Smooth muscle cell (in vitro differentiated cells): ENCODE results near the gene SFTPB. TPM values are rescaled to one million over a fixed set of nuclear protein-coding genes. Genes with fewer than 3 reads are reported as not detected.
"Not testable (repeated sequence)": the region's sequence is repeated elsewhere in the genome, so short reads cannot be mapped to it uniquely, and the experiment has no call there.

ENCODE experiments used
- DNase-seq: peaks from one replicate; lab custom pipeline; 2025; ENCODE audit not compliant: unreplicated experiment; lab: John Stamatoyannopoulos, UW
- H2AFZ ChIP-seq: fragments of 200-600 bp; sonication (generic); 2 replicates; pipeline ENCODE4 v1.6.0; 2016; ENCODE audit warnings: antibody characterized with exemption, low read depth, mild to moderate bottlenecking
- H3F3A ChIP-seq: fragments of 200-600 bp; sonication (generic); 2 replicates; pipeline ENCODE4 v1.6.0; 2017; ENCODE audit warnings: antibody characterized with exemption, low read depth
- H3K27ac ChIP-seq: fragments of 200-600 bp; sonication (generic); 2 replicates; pipeline ENCODE4 v1.5.1; 2016; ENCODE audit warnings: low read depth, mild to moderate bottlenecking
- H3K27me3 ChIP-seq: fragments of 200-600 bp; sonication (generic); 2 replicates; pipeline ENCODE4 v1.6.1; 2016; ENCODE audit warnings: low read depth, mild to moderate bottlenecking
- H3K36me3 ChIP-seq: fragments of 200-600 bp; sonication (generic); 2 replicates; pipeline ENCODE4 v1.5.1; 2016; ENCODE audit warnings: low read depth
- H3K4me1 ChIP-seq: fragments of 200-600 bp; sonication (generic); 2 replicates; pipeline ENCODE4 v1.5.1; 2016; ENCODE audit warnings: low read depth
- H3K4me2 ChIP-seq: fragments of 200-600 bp; sonication (generic); 2 replicates; pipeline ENCODE4 v1.6.0; 2016; ENCODE audit warnings: mild to moderate bottlenecking
- H3K4me3 ChIP-seq: fragments of 200-600 bp; sonication (generic); 2 replicates; pipeline ENCODE4 v1.5.1; 2016; ENCODE audit warnings: mild to moderate bottlenecking
- H3K79me2 ChIP-seq: fragments of 200-600 bp; sonication (generic); 2 replicates; pipeline ENCODE4 v1.6.0; 2016; ENCODE audit warnings: low read depth, mild to moderate bottlenecking
- H3K9ac ChIP-seq: fragments of 200-600 bp; sonication (generic); 2 replicates; pipeline ENCODE4 v1.6.0; 2016; ENCODE audit warnings: low read depth
- H3K9me3 ChIP-seq: fragments of 200-600 bp; sonication (generic); replicated peaks from 2 replicates; pipeline ENCODE4 v1.5.1; 2016; ENCODE audit warnings: low read depth
- H4K20me1 ChIP-seq: fragments of 200-600 bp; sonication (generic); 2 replicates; pipeline ENCODE4 v1.6.0; 2016; ENCODE audit warnings: low read depth
- CTCF ChIP-seq: fragments of 200-600 bp; sonication (generic); IDR thresholded peaks from 2 replicates; pipeline ENCODE4 v1.5.1; 2017; ENCODE audit warnings: borderline replicate concordance, mild to moderate bottlenecking, antibody characterized with exemption; ENCODE audit not compliant: insufficient read depth, poor library complexity, severe bottlenecking
- WGBS: methylation state at CpG from one replicate; pipeline ENCODE4 v1.1.7; 2016; ENCODE audit warnings: low lambda C conversion rate; 5-methylcytosine and 5-hydroxymethylcytosine counted together
- polyA plus RNA-seq: library from polyadenylated mRNA; unstranded; fragments of >200 nt; fragmentation: Nextera tagmentation; extraction: Ambion mirVana; gene quantifications from 2 replicates; pipeline ENCODE4 v1.2.1, GENCODE V29; 2016
- total RNA-seq: library from RNA; depleted of rRNA; stranded (reverse); fragments of >200 nt; gene quantifications from 2 replicates; pipeline ENCODE4 v1.2.3, GENCODE V29; 2014

Gene SFTPB
- total and polyA plus RNA-seq, 2 experiments from 2014 or later, result not detected

- no peak for TF ChIP-seq CTCF
- Histone ChIP-seq H3F3A (peaks cover 3% of the 10 kb centered on the region), H3K36me3 (no peaks in the 10 kb centered on the region)
Observed at GRCh38 chr2:85660725-85661124, 7.3 kb downstream of the SFTPB start.

DNA sequence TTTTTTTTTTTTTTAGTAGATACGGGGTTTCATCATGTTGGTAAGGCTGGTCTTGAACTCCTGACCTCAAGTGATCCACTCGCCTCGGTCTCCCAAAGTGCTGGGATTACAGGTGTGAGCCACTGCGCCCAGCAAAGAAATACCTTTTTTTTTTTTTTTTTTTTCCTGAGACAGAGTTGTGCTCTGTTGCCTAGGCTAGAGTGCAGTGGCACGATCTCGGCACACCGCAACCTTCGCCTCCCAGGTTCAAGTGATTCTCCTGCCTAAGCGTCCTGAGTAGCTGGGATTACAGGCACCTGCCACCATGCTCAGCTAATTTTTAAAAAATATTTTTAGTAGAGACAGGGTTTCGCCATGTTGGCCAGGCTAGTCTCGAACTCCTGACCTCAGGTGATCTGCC, 7.7 kb downstream of the SFTPB start:
- H3K27me3 ChIP-seq, H3K9ac ChIP-seq, H3K4me1 ChIP-seq, H3K79me2 ChIP-seq, H2AFZ ChIP-seq, H3K9me3 ChIP-seq, H3K27ac ChIP-seq, H3K4me3 ChIP-seq, H4K20me1 ChIP-seq, DNase-seq, H3K36me3 ChIP-seq, H3K4me2 ChIP-seq, H3F3A ChIP-seq: not testable (repeated sequence)
- WGBS, result 97% methylated on average over 11 of the region's 11 CpGs

More at GRCh38 chr2:85660725-85661124, 7.3 kb downstream of the SFTPB start:
- no peak overlapping the region for H2AFZ ChIP-seq
- no peaks in the 10 kb centered on the region for H3K9me3 ChIP-seq
- H3K27me3 ChIP-seq, result no peaks in the 10 kb centered on the region
- H3K79me2 ChIP-seq, result no peaks in the 10 kb centered on the region
- 94% methylated on average over 7 of the region's 7 CpGs for WGBS
- no peak overlapping the region for H3K27ac ChIP-seq
- H3K4me1 ChIP-seq, result no peaks in the 10 kb centered on the region
- H3K4me3 ChIP-seq, result no peak overlapping the region
- H3K4me2 ChIP-seq, result no peak overlapping the region
- DNase-seq, result no peak
- H3K9ac ChIP-seq, result no peak overlapping the region
- H4K20me1 ChIP-seq, result no peaks in the 10 kb centered on the region

DNA sequence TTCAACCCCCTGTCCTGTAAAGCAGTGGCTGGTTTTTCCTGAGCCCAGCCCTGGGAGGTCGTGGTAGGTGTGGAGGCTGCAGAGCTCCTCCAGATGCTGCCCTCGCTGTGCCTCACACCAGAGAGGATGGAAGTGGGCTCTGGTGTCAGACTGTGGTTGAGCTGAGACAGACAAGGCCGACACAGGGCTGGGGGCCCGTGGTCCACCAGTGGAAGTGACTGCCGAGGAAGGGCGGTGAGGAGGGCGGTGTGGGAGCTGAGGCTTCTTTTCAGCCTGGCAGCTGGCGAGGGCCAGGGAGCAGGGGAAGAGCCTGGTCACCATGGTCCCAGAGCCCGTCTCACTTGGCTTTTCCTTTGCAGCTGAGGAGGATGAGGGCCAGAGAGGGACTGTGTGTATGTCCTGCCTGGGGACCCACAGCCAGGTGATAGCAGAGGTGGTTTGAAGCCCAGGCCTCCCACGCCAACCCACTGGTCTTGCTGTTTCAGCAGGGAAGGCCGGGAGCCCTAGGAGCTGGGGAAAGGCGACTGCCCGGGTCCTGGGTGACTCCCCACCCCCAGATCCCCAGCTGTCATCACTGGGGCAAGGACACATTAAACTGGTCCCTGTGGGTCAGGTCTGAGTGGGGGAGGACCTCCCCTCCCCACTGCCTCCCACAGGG, 8.5 kb downstream of the SFTPB start:
- Histone ChIP-seq H3F3A (peaks cover 3% of the 10 kb centered on the region), H3K4me3 (no peak overlapping the region), H3K9me3 (no peaks in the 10 kb centered on the region), H2AFZ (no peak overlapping the region), H3K4me1 (no peaks in the 10 kb centered on the region), H3K36me3 (no peaks in the 10 kb centered on the region), H3K27me3 (no peaks in the 10 kb centered on the region), H3K4me2 (no peak overlapping the region), H3K9ac (no peak overlapping the region), H3K79me2 (no peaks in the 10 kb centered on the region), H4K20me1 (no peaks in the 10 kb centered on the region), H3K27ac (no peak overlapping the region)
- DNase-seq, result no peak
- WGBS, result 87% methylated on average over 13 of the region's 13 CpGs
- no peak for TF ChIP-seq CTCF

GRCh38 chr2:85657399-85657798, 10.6 kb downstream of the SFTPB start:
- WGBS, result 93% methylated on average over 4 of the region's 4 CpGs

More at GRCh38 chr2:85657399-85657798, 10.6 kb downstream of the SFTPB start:
- not testable (repeated sequence) for H3K9me3 ChIP-seq, H3K27me3 ChIP-seq, H3K4me1 ChIP-seq, H3K4me3 ChIP-seq, H3K79me2 ChIP-seq, DNase-seq, H2AFZ ChIP-seq, H3K36me3 ChIP-seq, H3F3A ChIP-seq, H3K9ac ChIP-seq, H3K27ac ChIP-seq, H3K4me2 ChIP-seq
- peaks cover 11% of the 10 kb centered on the region for H4K20me1 ChIP-seq
